Esophagus muscularis mucosa (tissue), 4 donors: ENCODE results near the gene TSSK2. TPM values are rescaled to one million over a fixed set of nuclear protein-coding genes. Genes with fewer than 3 reads are reported as not detected.

Source experiments
- DNase-seq: peaks from one replicate; pipeline ENCODE4 v3.0.0-alpha.2; 2017; ENCODE audit errors: extremely low spot score
- H3K27ac ChIP-seq, 4 donors: fragments of 200-600 bp; sonication (generic); replicated peaks in 1 of 4; 1 replicate in 3 of 4; 2 replicates in 1 of 4; pipeline ENCODE4 v1.5.1; 2016 to 2019; ENCODE audit warnings: mild to moderate bottlenecking in 1 of 4
- H3K27me3 ChIP-seq, 4 donors: fragments of 200-600 bp; sonication (generic); one replicate each; pipeline versions ENCODE4 v1.5.1 to v1.6.0; 2016 to 2019
- H3K36me3 ChIP-seq, 4 donors: fragments of 200-600 bp; sonication (generic); one replicate each; pipeline ENCODE4 v1.5.1; 2016 to 2019
- H3K4me1 ChIP-seq, 4 donors: fragments of 200-600 bp; sonication (generic); one replicate each; pipeline ENCODE4 v1.5.1; 2016 to 2019
- H3K4me3 ChIP-seq, 4 donors: fragments of 200-600 bp; sonication (generic); 1 replicate in 2 of 4; 2 replicates in 2 of 4; pipeline ENCODE4 v1.5.1; 2016 to 2019; ENCODE audit warnings: mild to moderate bottlenecking in 4 of 4, moderate library complexity in 1 of 4
- H3K9me3 ChIP-seq, 4 donors: fragments of 200-600 bp; sonication (generic); 1 replicate in 3 of 4; 2 replicates in 1 of 4; pipeline ENCODE4 v1.5.1; 2016 to 2019
- CTCF ChIP-seq, 3 experiments: fragments of 200-600 bp in 2 of 3; fragments of 450-650 bp in 1 of 3; sonication (generic) in 2 of 3; IDR thresholded peaks; one replicate each; pipeline ENCODE4 v1.5.1; 2017 to 2019; ENCODE audit warnings: antibody characterized with exemption in 3 of 3, mild to moderate bottlenecking in 2 of 3, moderate library complexity in 1 of 3
- EP300 ChIP-seq: sonication (generic); formaldehyde crosslinking; IDR thresholded peaks from one replicate; pipeline ENCODE4 v1.6.1; 2017; ENCODE audit warnings: antibody characterized with exemption
- POLR2A ChIP-seq: fragments of 450-650 bp; IDR thresholded peaks from one replicate; pipeline ENCODE4 v1.6.1; 2017; ENCODE audit warnings: antibody characterized with exemption, moderate library complexity, mild to moderate bottlenecking, low read depth
- POLR2AphosphoS5 ChIP-seq, 2 donors: sonication (generic); formaldehyde crosslinking; IDR thresholded peaks; one replicate each; pipeline ENCODE4 v1.6.1; 2017; ENCODE audit warnings: antibody characterized with exemption in 2 of 2
- WGBS: methylation state at CpG from one replicate; pipeline ENCODE4 v1.1.5; 2018; 5-methylcytosine and 5-hydroxymethylcytosine counted together
- intact Hi-C: fragments of 100-400 bp; cut with DNase I; formaldehyde crosslinking; loops from one replicate; pipeline ENCODE4 v1.15.1; 2023
- total RNA-seq, 4 donors: library from RNA; depleted of rRNA; stranded (reverse); fragments of >200 nt; gene quantifications; one replicate each; pipeline versions ENCODE4 v1.1.0 to v1.2.1, GENCODE V29; 2016

Gene TSSK2
- total RNA-seq, 4 donors from 2014 or later = not detected

- TF ChIP-seq CTCF (IDR thresholded peaks at IDR 0.05) = no peak
- no peak for TF ChIP-seq EP300
- TF ChIP-seq POLR2AphosphoS5 (IDR thresholded peaks at IDR 0.05) = no peak
- TF ChIP-seq POLR2A = no peak
- intact Hi-C loops = no loop called here
- Histone ChIP-seq H3K36me3 (peaks cover 0 to 4% (median 2%) of the 10 kb centered on the region in 4 donors), H3K4me3 (no peak overlapping the region), H3K9me3 (no peaks in the 10 kb centered on the region), H3K27ac (no peak overlapping the region), H3K4me1 (peaks cover 5 to 10% (median 7%) of the 10 kb centered on the region in 4 donors), H3K27me3 (no peaks in the 10 kb centered on the region)
- WGBS = 89% methylated on average over 19 of the region's 19 CpGs
- DNase-seq = no peak
These were observed 4.5 kb upstream of the TSSK2 start for GRCh38 chr22:19126309-19127273.

DNA sequence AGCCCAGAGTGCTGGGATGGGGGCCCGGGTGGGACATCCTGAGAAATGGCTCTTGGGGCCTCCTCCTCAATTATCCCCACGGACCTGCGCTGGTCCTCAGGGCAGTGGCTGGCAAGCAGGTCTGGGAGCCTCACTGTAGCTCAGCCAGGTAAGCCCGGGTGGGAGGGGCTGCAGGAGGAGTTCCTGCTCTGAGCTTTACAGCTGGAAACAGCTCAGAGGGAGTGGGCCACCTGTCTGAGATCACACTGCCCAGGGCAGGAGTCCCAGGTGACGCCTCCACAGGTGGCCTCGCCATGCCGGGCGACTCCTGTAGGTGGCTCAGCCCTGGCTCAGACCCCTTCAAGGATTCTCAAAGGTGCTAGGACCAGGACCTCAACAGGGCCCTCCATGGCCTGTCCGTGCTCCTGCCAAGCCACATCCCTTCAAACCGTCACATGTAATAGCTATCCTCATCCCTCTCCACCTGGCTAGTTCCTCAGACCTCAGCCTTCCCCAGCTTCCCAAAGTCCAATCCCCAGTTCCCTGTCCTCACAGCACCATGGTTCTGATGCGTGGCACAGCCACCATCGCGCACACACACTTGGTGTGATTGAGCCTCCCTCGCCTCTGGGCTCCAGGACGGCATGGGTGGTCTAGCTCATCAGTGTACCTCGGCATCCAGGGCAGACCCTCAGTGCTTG is 3.6 kb upstream of the TSSK2 start:
- TF ChIP-seq POLR2A = no peak
- no peak for TF ChIP-seq CTCF (IDR thresholded peaks at IDR 0.05)
- TF ChIP-seq EP300 = no peak
- TF ChIP-seq POLR2AphosphoS5 (IDR thresholded peaks at IDR 0.05) = no peak
- intact Hi-C loops = no loop called here
- Histone ChIP-seq H3K27me3 (no peaks in the 10 kb centered on the region), H3K36me3 (peaks cover 0 to 13% (median 11%) of the 10 kb centered on the region in 4 donors), H3K27ac (no peak overlapping the region), H3K4me3 (no peak overlapping the region), H3K9me3 (no peaks in the 10 kb centered on the region), H3K4me1 (peaks cover 5 to 8% (median 7%) of the 10 kb centered on the region in 4 donors)
- no peak for DNase-seq
- WGBS = 92% methylated on average over 13 of the region's 16 CpGs

DNA sequence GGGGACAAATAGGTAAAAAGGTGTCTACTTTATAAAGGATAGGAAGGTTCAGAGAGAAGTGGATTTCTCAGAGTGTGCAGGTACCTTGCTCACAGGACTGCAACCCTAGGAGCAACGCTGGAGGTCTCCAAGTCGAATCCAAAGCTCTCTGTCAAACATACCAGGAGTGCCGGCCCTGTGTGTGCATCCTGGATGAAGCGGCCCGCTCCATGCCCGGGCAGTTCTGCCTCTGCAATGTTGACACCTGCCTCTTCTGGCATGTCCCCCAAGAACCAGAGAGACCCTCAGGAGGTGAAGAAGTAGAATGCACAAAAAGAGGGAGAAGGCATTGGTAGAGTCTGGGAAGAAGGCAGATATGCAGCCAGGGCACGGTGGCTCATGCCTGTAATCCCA is 3.1 kb upstream of the TSSK2 start:
- TF ChIP-seq EP300 (no peak), POLR2AphosphoS5 (IDR thresholded peaks at IDR 0.05) (no peak), CTCF (IDR thresholded peaks at IDR 0.05) (no peak), POLR2A (no peak)
- peaks cover 3 to 19% (median 16%) of the 10 kb centered on the region in 4 donors for H3K36me3 ChIP-seq
- peaks cover 2% of the 10 kb centered on the region in 4 donors for H3K4me1 ChIP-seq
- 94% methylated on average over 4 of the region's 7 CpGs for WGBS
- intact Hi-C loops = no loop called here
- H3K27ac ChIP-seq = no peak overlapping the region
- DNase-seq = no peak
- no peak overlapping the region for H3K4me3 ChIP-seq
- H3K9me3 ChIP-seq = no peaks in the 10 kb centered on the region
- no peaks in the 10 kb centered on the region for H3K27me3 ChIP-seq

DNA sequence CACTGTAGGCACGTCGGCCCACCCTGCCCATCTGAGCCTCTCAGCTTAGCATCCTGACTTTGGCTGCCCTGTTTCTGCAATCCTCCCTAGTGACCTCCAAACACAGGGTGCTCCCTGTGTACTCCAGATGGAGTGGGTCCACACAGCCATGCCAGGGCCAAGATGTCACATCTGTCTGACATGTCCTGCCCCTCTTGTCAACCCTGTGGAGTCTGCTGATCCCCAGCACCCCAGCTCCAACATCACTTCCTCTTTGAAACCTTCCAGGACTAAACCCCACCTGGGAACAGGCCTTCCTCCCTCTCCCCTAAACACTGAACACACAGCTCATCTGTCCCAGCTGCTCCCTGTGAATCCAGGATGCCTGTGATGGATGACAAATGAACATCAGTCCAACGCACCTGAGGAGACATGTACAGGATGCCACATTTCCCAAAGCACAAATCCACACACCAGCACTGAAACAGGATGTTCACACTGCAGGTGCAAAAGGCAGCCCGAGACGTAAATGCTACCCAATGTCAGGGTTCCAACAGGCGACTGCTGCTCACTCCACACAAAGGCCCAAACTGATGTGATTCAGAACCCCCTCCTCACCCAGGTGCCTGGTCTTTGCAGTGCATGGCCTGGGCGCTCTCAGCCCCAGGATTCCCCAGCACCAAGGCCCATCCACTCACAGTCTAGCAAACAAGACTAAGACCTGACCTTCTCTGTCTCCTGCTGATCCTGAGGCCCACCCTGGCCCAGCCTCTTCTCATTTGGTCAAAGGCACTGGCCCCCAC is 2.0 kb upstream of the TSSK2 start:
- intact Hi-C loops = no loop called here
- Histone ChIP-seq H3K9me3 (no peaks in the 10 kb centered on the region), H3K4me1 (no peaks in the 10 kb centered on the region), H3K36me3 (peaks cover 14 to 30% (median 27%) of the 10 kb centered on the region in 4 donors), H3K4me3 (no peak overlapping the region), H3K27ac (no peak overlapping the region), H3K27me3 (no peaks in the 10 kb centered on the region)
- WGBS = 91% methylated on average over 7 of the region's 7 CpGs
- no peak for TF ChIP-seq EP300
- TF ChIP-seq POLR2AphosphoS5 (IDR thresholded peaks at IDR 0.05) = no peak
- no peak for TF ChIP-seq CTCF (IDR thresholded peaks at IDR 0.05)
- no peak for TF ChIP-seq POLR2A
- DNase-seq = no peak
